ENCODE results near the gene PRDM12.

PRDM12 gene

GRCh38 chr9:130689572-130689936 lies 25.2 kb downstream of the PRDM12 start:
- Histone ChIP-seq H3K4me2 (ENCODE audit: insufficient read depth, low read length) (peak overlapping the region; percentile 15; the same call in 1 of the 2 replicates), H3K79me2 (ENCODE audit: insufficient read depth, low read length) (peaks cover 10% of the 10 kb centered on the region), H3K36me3 (ENCODE audit: insufficient read depth, low read length) (no peaks in the 10 kb centered on the region), H4K20me1 (ENCODE audit: insufficient read depth, low read length) (no peaks in the 10 kb centered on the region), H3K4me1 (ENCODE audit: insufficient read depth, low read length) (peaks cover 8% of the 10 kb centered on the region), H3K9ac (ENCODE audit: low read depth, low read length) (no peak overlapping the region), H3K27me3 (ENCODE audit: insufficient read depth, low read length, poor library complexity) (no peaks in the 10 kb centered on the region), H3K9me3 (ENCODE audit: insufficient read depth, low read length, severe bottlenecking) (no peaks in the 10 kb centered on the region), H3K4me3 (ENCODE audit: low read depth in 1 of 2, low read length in 2 of 2) (no peak overlapping the region), H3K27ac (ENCODE audit: low read length) (no peak overlapping the region), H2AFZ (ENCODE audit: low read depth, low read length) (peak overlapping the region; percentile 14; the same call in 1 of the 2 replicates)
- no peak for DNase-seq
- TF ChIP-seq EZH2 (IDR thresholded peaks at IDR 0.05; ENCODE audit: borderline replicate concordance, low read depth, low read length, severe bottlenecking) (no peak), CTCF (IDR thresholded peaks at IDR 0.05; ENCODE audit: borderline replicate concordance, extremely low read depth, low read length, poor library complexity, severe bottlenecking) (no peak)
- no peak for ATAC-seq (ENCODE audit: insufficient read depth, low read depth)

- no peak overlapping the region for H3K4me3 ChIP-seq (ENCODE audit: low read depth in 1 of 2, low read length in 2 of 2)
- DNase-seq (no peak), ATAC-seq (ENCODE audit: insufficient read depth, low read depth) (no peak)
- H4K20me1 ChIP-seq (ENCODE audit: insufficient read depth, low read length): peaks cover 3% of the 10 kb centered on the region; the same call in 1 of the 2 replicates
- no peak for TF ChIP-seq CTCF (IDR thresholded peaks at IDR 0.05; ENCODE audit: borderline replicate concordance, extremely low read depth, low read length, poor library complexity, severe bottlenecking)
- no peak for TF ChIP-seq EZH2 (IDR thresholded peaks at IDR 0.05; ENCODE audit: borderline replicate concordance, low read depth, low read length, severe bottlenecking)
- no peaks in the 10 kb centered on the region for H3K9me3 ChIP-seq (ENCODE audit: insufficient read depth, low read length, severe bottlenecking)
- H3K4me2 ChIP-seq (ENCODE audit: insufficient read depth, low read length): peak overlapping the region; percentile 17; the same call in 1 of the 2 replicates
- H3K9ac ChIP-seq (ENCODE audit: low read depth, low read length): no peak overlapping the region
- H3K27ac ChIP-seq (ENCODE audit: low read length): no peak overlapping the region
- no peaks in the 10 kb centered on the region for H3K27me3 ChIP-seq (ENCODE audit: insufficient read depth, low read length, poor library complexity)
- H3K4me1 ChIP-seq (ENCODE audit: insufficient read depth, low read length): peaks cover 13% of the 10 kb centered on the region
- peak overlapping the region; percentile 14 for H2AFZ ChIP-seq (ENCODE audit: low read depth, low read length)
- peaks cover 16% of the 10 kb centered on the region for H3K79me2 ChIP-seq (ENCODE audit: insufficient read depth, low read length)
- peaks cover 3% of the 10 kb centered on the region for H3K36me3 ChIP-seq (ENCODE audit: insufficient read depth, low read length)
These were observed 25.7 kb downstream of the PRDM12 start for GRCh38 chr9:130689937-130690700.

- H3K4me2 ChIP-seq (ENCODE audit: insufficient read depth, low read length): no peak overlapping the region
These were observed 27.9 kb downstream of the PRDM12 start for GRCh38 chr9:130692321-130692720.

More at GRCh38 chr9:130692321-130692720, 27.9 kb downstream of the PRDM12 start:
- Histone ChIP-seq H3K9me3 (ENCODE audit: insufficient read depth, low read length, severe bottlenecking) (no peaks in the 10 kb centered on the region), H3K27me3 (ENCODE audit: insufficient read depth, low read length, poor library complexity) (no peaks in the 10 kb centered on the region), H3K9ac (ENCODE audit: low read depth, low read length) (no peak overlapping the region), H3K36me3 (ENCODE audit: insufficient read depth, low read length) (peaks cover 25% of the 10 kb centered on the region), H3K27ac (ENCODE audit: low read length) (no peak overlapping the region), H3K4me3 (ENCODE audit: low read depth in 1 of 2, low read length in 2 of 2) (no peak overlapping the region), H3K79me2 (ENCODE audit: insufficient read depth, low read length) (peaks cover 38% of the 10 kb centered on the region), H4K20me1 (ENCODE audit: insufficient read depth, low read length) (peaks cover 20% of the 10 kb centered on the region; the same call in 1 of the 2 replicates), H3K4me1 (ENCODE audit: insufficient read depth, low read length) (peaks cover 31% of the 10 kb centered on the region), H2AFZ (ENCODE audit: low read depth, low read length) (peak overlapping the region; percentile 95)
- TF ChIP-seq CTCF (IDR thresholded peaks at IDR 0.05; ENCODE audit: borderline replicate concordance, extremely low read depth, low read length, poor library complexity, severe bottlenecking): no peak
- TF ChIP-seq EZH2 (IDR thresholded peaks at IDR 0.05; ENCODE audit: borderline replicate concordance, low read depth, low read length, severe bottlenecking): no peak
- no peak for DNase-seq
- ATAC-seq (ENCODE audit: insufficient read depth, low read depth): no peak

All from DND-41 (cell line).